GM12892 (cell line): ENCODE data around the gene RFT1.

Source experiments
- DNase-seq: peaks from one replicate; pipeline ENCODE4 v3.0.0; 2011; ENCODE audit not compliant: insufficient read length
- FAIRE-seq: peaks from 2 replicates; lab custom pipeline; 2011; peaks lifted over from hg19 to GRCh38; lab: Jason Lieb, UNC
- POLR2A ChIP-seq: IDR thresholded peaks from 2 replicates; pipeline ENCODE4 v1.6.1; 2011; ENCODE audit warnings: low read depth, low read length, control low read depth
- POLR2AphosphoS5 ChIP-seq: IDR thresholded peaks from 2 replicates; pipeline ENCODE4 v1.6.1; 2011; ENCODE audit warnings: low read depth, low read length, control low read depth
- TAF1 ChIP-seq: IDR thresholded peaks from 2 replicates; pipeline ENCODE4 v1.6.1; 2011; ENCODE audit warnings: low read depth, mild to moderate bottlenecking, control low read depth, low read length, borderline replicate concordance

RFT1 gene

GRCh38 chr3:53169832-53170324, 39.6 kb upstream of the RFT1 start:
- FAIRE-seq (no peak), DNase-seq (peak; percentile 78)
- no peak for TF ChIP-seq POLR2A

- peak; percentile 73 for FAIRE-seq
- DNase-seq: no peak
- no peak for TF ChIP-seq POLR2AphosphoS5
- TF ChIP-seq POLR2A: no peak
- no peak for TF ChIP-seq TAF1
These were observed 39.0 kb upstream of the RFT1 start for GRCh38 chr3:53169045-53169831.

DNA sequence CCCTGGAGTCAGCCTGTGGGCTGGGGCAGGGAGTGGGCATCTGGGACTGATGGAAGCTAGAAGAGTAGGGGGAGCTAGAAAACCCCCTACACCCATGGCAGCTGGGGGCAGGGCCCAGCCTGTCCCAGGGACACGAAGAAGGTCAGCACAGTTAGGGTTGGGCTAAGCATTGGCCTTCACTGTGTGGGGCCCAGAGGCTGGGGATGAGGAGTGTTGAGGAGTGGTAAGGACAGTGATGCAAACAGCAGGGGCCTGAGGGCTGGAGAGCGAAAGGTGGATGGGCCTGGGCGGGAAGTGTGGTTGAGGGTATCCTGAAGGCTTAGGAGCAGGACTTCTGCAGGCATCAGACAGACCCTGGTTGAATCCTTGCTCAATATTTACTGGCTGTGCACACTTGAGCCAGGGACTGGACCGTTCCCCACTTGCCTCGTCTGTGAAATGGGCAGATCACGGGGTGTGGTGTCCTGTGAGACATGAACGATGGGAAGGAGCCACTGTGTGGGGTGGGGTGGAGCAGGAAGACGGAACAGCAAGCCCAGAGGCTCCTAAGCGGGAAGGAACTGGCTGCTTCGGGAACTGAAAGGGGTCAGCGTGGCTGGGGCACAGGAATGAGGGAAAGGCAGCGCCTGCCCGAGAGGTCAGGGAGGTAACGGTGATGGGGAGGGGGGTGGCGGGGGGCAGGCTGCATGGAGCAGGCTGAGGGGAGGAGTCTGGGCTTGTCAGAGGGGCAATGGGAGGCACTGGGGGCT, 38.1 kb upstream of the RFT1 start:
- DNase-seq (no peak), FAIRE-seq (peak; percentile 44)
- no peak for TF ChIP-seq POLR2A

GRCh38 chr3:53167418-53168174, 37.4 kb upstream of the RFT1 start:
- peak; percentile 92 for FAIRE-seq
- TF ChIP-seq POLR2AphosphoS5 (no peak), TAF1 (no peak), POLR2A (no peak)
- no peak for DNase-seq

- no peak for DNase-seq
- TF ChIP-seq POLR2A: no peak
- no peak for TF ChIP-seq TAF1
- TF ChIP-seq POLR2AphosphoS5: no peak
- FAIRE-seq: no peak
These were observed 36.6 kb upstream of the RFT1 start for GRCh38 chr3:53166781-53167291.

DNA sequence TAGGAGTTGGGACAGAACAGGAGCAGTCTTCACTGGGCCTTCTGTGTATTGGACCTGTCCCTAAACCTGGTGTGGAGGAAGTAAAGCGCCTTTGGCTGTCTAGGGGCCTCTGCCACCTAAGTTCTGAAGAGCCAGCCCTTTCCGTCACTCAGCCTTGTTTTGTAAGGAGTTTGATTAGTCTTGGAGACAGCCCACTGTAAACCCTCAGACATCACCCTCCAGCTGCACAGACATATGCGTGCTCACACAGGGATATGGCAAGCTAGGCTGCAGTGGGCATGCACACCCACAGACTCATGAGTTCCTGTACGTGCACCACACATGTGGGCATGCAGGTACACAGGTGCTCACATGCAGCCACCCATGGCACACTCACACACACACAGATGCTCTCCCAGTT, 36.0 kb upstream of the RFT1 start:
- DNase-seq: no peak
- TF ChIP-seq POLR2A (no peak), POLR2AphosphoS5 (0 out of 2 replicates have a peak, but pooled peaks have one; percentile 8)
- peak; percentile 53 for FAIRE-seq

GRCh38 chr3:53164911-53165310, 34.7 kb upstream of the RFT1 start:
- FAIRE-seq: no peak
- no peak for DNase-seq
- TF ChIP-seq POLR2A (no peak), TAF1 (no peak), POLR2AphosphoS5 (no peak)

DNA sequence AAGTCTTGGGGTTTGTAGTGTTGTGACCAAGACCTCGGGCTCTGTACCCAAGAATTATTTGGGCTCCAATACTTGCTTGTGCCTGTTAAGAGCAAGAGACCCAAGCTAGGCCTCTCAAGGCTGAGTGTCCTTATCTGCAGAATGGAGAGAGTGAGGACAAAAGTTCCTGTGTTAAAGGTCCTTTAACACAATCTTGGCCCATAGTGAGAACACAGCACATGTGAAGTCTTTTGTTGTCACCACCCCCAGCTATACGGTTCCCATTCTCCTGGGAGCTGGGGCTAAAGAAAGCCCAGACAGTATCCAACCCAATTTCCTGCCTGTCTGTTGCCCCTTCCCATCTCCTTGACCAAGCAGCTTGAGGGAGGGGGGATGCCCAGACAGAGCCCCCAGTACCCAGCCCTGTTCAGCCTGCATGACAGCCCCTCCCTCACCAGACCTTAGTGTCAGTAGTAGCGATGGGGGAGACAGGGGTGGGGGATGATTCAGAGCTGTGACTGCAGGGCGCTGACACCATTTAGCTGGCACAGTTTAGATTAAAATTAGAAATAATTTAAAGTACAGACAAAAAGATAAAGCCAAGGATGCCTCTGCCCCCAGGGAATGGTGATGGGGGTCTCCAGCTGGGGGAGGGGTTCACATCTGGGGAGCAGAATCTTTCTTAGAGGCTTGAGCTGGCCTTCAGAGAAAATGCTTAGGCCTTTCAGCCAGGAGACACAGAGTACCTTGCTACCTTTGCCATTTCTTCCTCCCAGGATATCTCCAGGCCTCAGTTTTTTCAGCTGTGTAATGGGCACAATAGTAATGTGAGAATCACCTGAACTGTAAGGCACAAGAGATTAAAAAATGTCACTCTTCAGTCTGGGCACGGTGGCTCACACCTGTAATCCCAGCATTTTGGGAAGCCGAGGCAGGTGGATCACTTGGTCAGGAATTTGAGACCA, 33.5 kb upstream of the RFT1 start:
- DNase-seq (no peak), FAIRE-seq (no peak)
- TF ChIP-seq POLR2AphosphoS5 (no peak), TAF1 (no peak), POLR2A (no peak)

- FAIRE-seq: no peak
- DNase-seq: no peak
- TF ChIP-seq POLR2AphosphoS5 (no peak), TAF1 (no peak), POLR2A (no peak)
These were observed 32.6 kb upstream of the RFT1 start for GRCh38 chr3:53162672-53163443.
